ENCODE results near the gene PARP1.

Gene PARP1

GRCh38 chr1:226404904-226405222 lies 3.0 kb downstream of the PARP1 start:
- no peak for DNase-seq

GRCh38 chr1:226404063-226404903 lies 3.6 kb downstream of the PARP1 start:
- DNase-seq: no peak

- no peak for DNase-seq
Measured at GRCh38 chr1:226403201-226404034, 4.5 kb downstream of the PARP1 start.

- DNase-seq: no peak
Measured at GRCh38 chr1:226402739-226403165, 5.1 kb downstream of the PARP1 start.

GRCh38 chr1:226401355-226402303 lies 6.3 kb downstream of the PARP1 start:
- DNase-seq: no peak

- DNase-seq: no peak
Measured at GRCh38 chr1:226400519-226401354, 7.2 kb downstream of the PARP1 start.

- DNase-seq: no peak
Measured at GRCh38 chr1:226397955-226398636, 9.8 kb downstream of the PARP1 start.

GRCh38 chr1:226397011-226397926 lies 10.6 kb downstream of the PARP1 start:
- DNase-seq: no peak

- DNase-seq: no peak
Measured at GRCh38 chr1:226395753-226396152, 12.1 kb downstream of the PARP1 start.

- DNase-seq: no peak
Measured at GRCh38 chr1:226394462-226394861, 13.4 kb downstream of the PARP1 start.

GRCh38 chr1:226390681-226391080 lies 17.2 kb downstream of the PARP1 start:
- no peak for DNase-seq

GRCh38 chr1:226388131-226388530 lies 19.8 kb downstream of the PARP1 start:
- DNase-seq: no peak

GRCh38 chr1:226384717-226385116 lies 23.2 kb downstream of the PARP1 start:
- no peak for DNase-seq

GRCh38 chr1:226384040-226384439 lies 23.9 kb downstream of the PARP1 start:
- no peak for DNase-seq

- no peak for DNase-seq
Measured at GRCh38 chr1:226382030-226382429, 25.9 kb downstream of the PARP1 start.

- no peak for DNase-seq
Measured at GRCh38 chr1:226381226-226381998, 26.5 kb downstream of the PARP1 start.

- no peak for DNase-seq
Measured at GRCh38 chr1:226378071-226378470, 29.8 kb downstream of the PARP1 start.

GRCh38 chr1:226376300-226376699 lies 31.6 kb downstream of the PARP1 start:
- no peak for DNase-seq

GRCh38 chr1:226373376-226373775 lies 34.5 kb downstream of the PARP1 start:
- DNase-seq: no peak

Data from NK-92 treated with Interleukin-12 subunit alpha and Interleukin-12 subunit beta, amount 100 ng/mL, for 24 hours (cell line).